ENCODE measurements around the gene GPR89A.

DNA sequence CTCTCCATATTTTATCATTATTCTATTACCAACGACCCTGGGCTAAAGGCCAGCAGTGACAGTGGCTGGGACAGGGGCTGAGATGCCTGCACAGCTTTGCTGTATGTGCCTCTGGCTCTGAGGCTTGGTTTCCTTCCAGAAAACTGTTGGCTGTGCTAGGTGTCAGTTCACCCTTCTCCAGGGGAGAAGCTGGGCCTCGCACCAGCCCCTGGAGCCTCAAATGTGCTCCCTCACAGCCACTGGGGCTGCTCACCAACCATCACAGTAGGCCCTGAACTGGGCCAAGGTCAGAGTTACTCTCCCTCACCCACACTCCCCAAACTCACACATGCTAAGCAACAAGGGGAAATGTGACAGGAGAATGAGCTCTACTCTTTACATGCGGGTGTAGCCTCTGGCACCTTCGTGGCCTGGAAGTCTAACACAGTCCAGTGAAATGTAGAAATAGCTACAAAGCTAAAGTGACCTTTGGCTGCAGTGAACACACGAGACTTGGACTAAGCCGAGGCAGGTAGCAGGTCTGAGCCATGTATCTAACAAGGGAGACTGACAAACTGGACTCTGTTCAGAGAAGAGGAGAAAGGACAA, 106.8 kb downstream of the GPR89A start:
- TF ChIP-seq, protein P1, sequence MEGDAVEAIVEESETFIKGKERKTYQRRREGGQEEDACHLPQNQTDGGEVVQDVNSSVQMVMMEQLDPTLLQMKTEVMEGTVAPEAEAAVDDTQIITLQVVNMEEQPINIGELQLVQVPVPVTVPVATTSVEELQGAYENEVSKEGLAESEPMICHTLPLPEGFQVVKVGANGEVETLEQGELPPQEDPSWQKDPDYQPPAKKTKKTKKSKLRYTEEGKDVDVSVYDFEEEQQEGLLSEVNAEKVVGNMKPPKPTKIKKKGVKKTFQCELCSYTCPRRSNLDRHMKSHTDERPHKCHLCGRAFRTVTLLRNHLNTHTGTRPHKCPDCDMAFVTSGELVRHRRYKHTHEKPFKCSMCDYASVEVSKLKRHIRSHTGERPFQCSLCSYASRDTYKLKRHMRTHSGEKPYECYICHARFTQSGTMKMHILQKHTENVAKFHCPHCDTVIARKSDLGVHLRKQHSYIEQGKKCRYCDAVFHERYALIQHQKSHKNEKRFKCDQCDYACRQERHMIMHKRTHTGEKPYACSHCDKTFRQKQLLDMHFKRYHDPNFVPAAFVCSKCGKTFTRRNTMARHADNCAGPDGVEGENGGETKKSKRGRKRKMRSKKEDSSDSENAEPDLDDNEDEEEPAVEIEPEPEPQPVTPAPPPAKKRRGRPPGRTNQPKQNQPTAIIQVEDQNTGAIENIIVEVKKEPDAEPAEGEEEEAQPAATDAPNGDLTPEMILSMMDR (IDR thresholded peaks at IDR 0.05; ENCODE audit: low read length): no peak
- no peak for TF ChIP-seq EZH2 (IDR thresholded peaks at IDR 0.05; ENCODE audit: borderline replicate concordance, low read length)

Measured in OCI-LY1 (cell line).